K562 (cell line): Measurements from ENCODE around the gene RIC8B. TPM values are rescaled to one million over a fixed set of nuclear protein-coding genes. Genes with fewer than 3 reads are reported as not detected.

Experiments
- ATAC-seq: fragments of 200-7000 bp; cut with Tn5 transposase; 3 replicates; pipeline ENCODE4 v1.9.1; 2020; ENCODE audit warnings: moderate library complexity
- BruUV-seq: library from RNA; stranded (reverse); fragments of 400-500 nt; replicated peaks from 2 replicates; lab custom pipeline; 2021; lab: Mats Ljungman, UMichigan
- CTCF ChIA-PET: fragments of 300-600 bp; formaldehyde crosslinking; extraction: SDS; loops from one replicate; lab custom pipeline; 2021; ENCODE audit warnings: low intra/inter-chr PET ratio; lab: Yijun Ruan, JAX
- POLR2A ChIA-PET: fragments of 300-600, 350-650 bp; sonication (Branson Sonifier 250); formaldehyde crosslinking; extraction: SDS; loops from one replicate; lab custom pipeline; 2021; ENCODE audit warnings: antibody characterized with exemption, inconsistent platforms; lab: Yijun Ruan, JAX
- DNase-seq, 4 experiments: peaks; one replicate each; pipeline versions ENCODE4 v3.0.0 to v3.0.0-alpha.2; 2011 to 2018; ENCODE audit warnings: low spot score in 3 of 4, mixed read lengths in 3 of 4; ENCODE audit errors: extremely low read depth in 1 of 4
- FAIRE-seq: peaks from 2 replicates; lab custom pipeline; 2011; peaks lifted over from hg19 to GRCh38; lab: Jason Lieb, UNC
- H2AFZ ChIP-seq: 2 replicates; pipeline ENCODE4 v1.6.0; 2011; ENCODE audit warnings: low read depth, low read length, control low read depth, inconsistent platforms
- H3K27ac ChIP-seq: fragments of 200-600 bp; 3 replicates; pipeline ENCODE4 v1.8.0; 2011; ENCODE audit warnings: low read depth, mild to moderate bottlenecking, control low read depth, inconsistent platforms, low read length, moderate library complexity, mixed read lengths; ENCODE audit errors: extremely low read depth
- H3K27me3 ChIP-seq, 2 experiments: fragments of 300-600 bp in 1 of 2; 2 replicates in 1 of 2; 3 replicates in 1 of 2; pipeline versions ENCODE4 v1.6.0 to v1.8.0; 2011; ENCODE audit warnings: inconsistent platforms in 2 of 2, low read length in 2 of 2, mild to moderate bottlenecking in 1 of 2, mixed read lengths in 1 of 2, moderate library complexity in 1 of 2; ENCODE audit not compliant: control insufficient read depth in 2 of 2, insufficient read depth in 2 of 2
- H3K36me3 ChIP-seq: fragments of 300-600 bp; 3 replicates; pipeline ENCODE4 v1.8.0; 2011; ENCODE audit warnings: mild to moderate bottlenecking, low read length, inconsistent platforms; ENCODE audit not compliant: control insufficient read depth, insufficient read depth
- H3K4me1 ChIP-seq, 2 experiments: fragments of 200-600 bp in 1 of 2; replicated peaks in 1 of 2; 2 replicates in 1 of 2; 3 replicates in 1 of 2; pipeline versions ENCODE4 v1.5.1 to v1.8.0; 2011; ENCODE audit warnings: inconsistent platforms in 2 of 2, low read length in 2 of 2, mild to moderate bottlenecking in 1 of 2, mixed read lengths in 1 of 2, moderate library complexity in 1 of 2; ENCODE audit not compliant: control insufficient read depth in 2 of 2, insufficient read depth in 2 of 2
- H3K4me2 ChIP-seq: 2 replicates; pipeline ENCODE4 v1.6.1; 2011; ENCODE audit warnings: low read length, control low read depth, inconsistent platforms, mixed read lengths; ENCODE audit not compliant: insufficient read depth
- H3K4me3 ChIP-seq: fragments of 200-600 bp; sonication (generic), shearing (Covaris generic); 2 replicates; pipeline ENCODE4 v1.5.1; 2016; ENCODE audit warnings: control low read depth, inconsistent platforms
- H3K79me2 ChIP-seq: fragments of 200-600 bp; 3 replicates; pipeline ENCODE4 v1.8.0; 2011; ENCODE audit warnings: low read length, inconsistent platforms; ENCODE audit not compliant: control insufficient read depth, insufficient read depth
- H3K9ac ChIP-seq, 2 experiments: 2 replicates each; pipeline versions ENCODE4 v1.6.0 to v1.6.1; 2011; ENCODE audit warnings: low read depth in 2 of 2, low read length in 2 of 2, control low read depth in 1 of 2, inconsistent platforms in 1 of 2, mild to moderate bottlenecking in 1 of 2, mixed read lengths in 1 of 2; ENCODE audit not compliant: insufficient read depth in 1 of 2
- H3K9me1 ChIP-seq: one replicate; pipeline ENCODE4 v1.6.0; 2011; ENCODE audit warnings: inconsistent platforms, mild to moderate bottlenecking, low read length, moderate library complexity; ENCODE audit not compliant: control insufficient read depth, insufficient read depth
- H3K9me3 ChIP-seq: replicated peaks from 2 replicates; pipeline ENCODE4 v1.5.1; 2011; ENCODE audit warnings: low read depth, low read length, inconsistent platforms; ENCODE audit not compliant: control insufficient read depth, insufficient read depth
- H4K20me1 ChIP-seq: replicated peaks from 2 replicates; pipeline ENCODE4 v1.6.1; 2011; ENCODE audit warnings: low read length, inconsistent platforms, mixed read lengths; ENCODE audit not compliant: control insufficient read depth, insufficient read depth
- CC2D1A ChIP-seq: fragments of 450-650 bp; IDR thresholded peaks from 2 replicates; pipeline ENCODE4 v1.6.1; 2017; ENCODE audit warnings: mild to moderate bottlenecking
- DACH1 ChIP-seq: fragments of 450-650 bp; IDR thresholded peaks from 2 replicates; pipeline ENCODE4 v1.6.1; 2018; ENCODE audit not compliant: partially characterized antibody
- ELF4 ChIP-seq: fragments of 450-650 bp; formaldehyde crosslinking; IDR thresholded peaks from 2 replicates; pipeline ENCODE4 v1.4.0; 2022; ENCODE audit warnings: missing genetic modification characterization
- FOXK2 ChIP-seq, 2 experiments: fragments of 450-650 bp; IDR thresholded peaks in 1 of 2; conservative IDR thresholded peaks in 1 of 2; 2 replicates each; pipeline ENCODE4 v1.6.1; 2016; ENCODE audit warnings: low read depth in 2 of 2, mild to moderate bottlenecking in 1 of 2
- NBN ChIP-seq: fragments of 450-650 bp; IDR thresholded peaks from 2 replicates; pipeline ENCODE4 v1.6.1; 2016; ENCODE audit warnings: low read depth, mild to moderate bottlenecking
- NCOA4 ChIP-seq: fragments of 450-650 bp; IDR thresholded peaks from 2 replicates; pipeline ENCODE4 v1.6.1; 2018; ENCODE audit warnings: mild to moderate bottlenecking; ENCODE audit not compliant: partially characterized antibody
- PTRF ChIP-seq: fragments of 450-650 bp; IDR thresholded peaks from 2 replicates; pipeline ENCODE4 v1.6.1; 2016; ENCODE audit warnings: mild to moderate bottlenecking, missing genetic modification characterization, missing compliant biosample characterization
- RBM25 ChIP-seq: fragments of 200-400 bp; formaldehyde crosslinking; IDR thresholded peaks from 2 replicates; pipeline ENCODE4 v1.6.1; 2018; ENCODE audit warnings: low read length, low read depth, moderate library complexity; ENCODE audit not compliant: severe bottlenecking
- STAG1 ChIP-seq: sonication (generic); formaldehyde crosslinking; IDR thresholded peaks from 2 replicates; pipeline ENCODE4 v1.5.0; 2020; ENCODE audit warnings: missing genetic modification reagents, borderline replicate concordance
- ZNF41 ChIP-seq: fragments of 250-450 bp; sonication (Bioruptor Pico); conservative IDR thresholded peaks from 2 replicates; pipeline ENCODE4 v1.4.0; 2020; ENCODE audit warnings: mild to moderate bottlenecking
- WGBS: fragments of 100-300 bp; shearing (Covaris generic); methylation state at CpG from one replicate; pipeline ENCODE4 v1.1.6; 2016; ENCODE audit warnings: low coverage, mixed read lengths; ENCODE audit not compliant: insufficient coverage; ENCODE audit errors: missing lambda C conversion rate; 5-methylcytosine and 5-hydroxymethylcytosine counted together
- in situ Hi-C: fragments of 300-500 bp; cut with MboI; formaldehyde crosslinking; loops from 4 replicates; pipeline ENCODE4 v1.15.0; 2018; ENCODE audit warnings: inconsistent platforms, mixed read lengths
- intact Hi-C: fragments of 100-400 bp; cut with micrococcal nuclease; formaldehyde crosslinking; loops from 2 replicates; pipeline ENCODE4 v1.14.2; 2022
- polyA plus RNA-seq, 8 experiments: library from polyadenylated mRNA; depleted of rRNA in 4 of 8; stranded (reverse) in 5 of 8; unstranded in 3 of 8; fragments of >200 nt; fragmentation: Nextera tagmentation in 2 of 8; fragmentation: Illumina TruSeq in 1 of 8; extraction: Ambion mirVana in 2 of 8; extraction: Trizol in 1 of 8; gene quantifications; 2 replicates each; pipeline versions ENCODE4 v1.2.1 to v1.2.3, GENCODE V29; 2011 to 2014; ENCODE audit warnings: inconsistent platforms in 1 of 8, missing spikeins in 1 of 8
- total RNA-seq, 7 experiments: library from RNA; depleted of rRNA in 6 of 7; stranded (reverse); fragments of >200 nt in 6 of 7; fragmentation: Illumina TruSeq in 2 of 7; extraction: Trizol in 2 of 7; gene quantifications; 2 replicates each; pipeline versions ENCODE4 v1.2.1 to v1.2.3, GENCODE V29; 2011 to 2021; ENCODE audit warnings: low replicate concordance in 1 of 7
- TF ChIP-seq, protein P1 (sequence below), 3 experiments: IDR thresholded peaks in 2 of 3; conservative IDR thresholded peaks in 1 of 3; 2 replicates each; pipeline ENCODE4 v1.5.1; 2011 to 2012; ENCODE audit warnings: low read length in 3 of 3, mild to moderate bottlenecking in 3 of 3, control low read depth in 2 of 3, improper control_type of control experiment in 1 of 3, inconsistent platforms in 1 of 3, low read depth in 1 of 3, mixed read lengths in 1 of 3, moderate library complexity in 1 of 3; ENCODE audit not compliant: insufficient read depth in 2 of 3
- TF ChIP-seq, protein P2 (sequence below): IDR thresholded peaks from 2 replicates; pipeline ENCODE4 v1.6.1; 2016; ENCODE audit warnings: missing genetic modification characterization, missing compliant biosample characterization
- TF ChIP-seq, protein P3 (sequence below): fragments of 250-450 bp; sonication (Bioruptor Pico); IDR thresholded peaks from 2 replicates; pipeline ENCODE4 v1.8.0; 2021; ENCODE audit warnings: mild to moderate bottlenecking, moderate library complexity

The RIC8B gene
- total and polyA plus RNA-seq, 9 of the 15 experiments (the other 6 are each of a cell fraction or from before 2014, with no cell fraction given) = 0.92 to 8.1 (median 4.8) TPM

DNA sequence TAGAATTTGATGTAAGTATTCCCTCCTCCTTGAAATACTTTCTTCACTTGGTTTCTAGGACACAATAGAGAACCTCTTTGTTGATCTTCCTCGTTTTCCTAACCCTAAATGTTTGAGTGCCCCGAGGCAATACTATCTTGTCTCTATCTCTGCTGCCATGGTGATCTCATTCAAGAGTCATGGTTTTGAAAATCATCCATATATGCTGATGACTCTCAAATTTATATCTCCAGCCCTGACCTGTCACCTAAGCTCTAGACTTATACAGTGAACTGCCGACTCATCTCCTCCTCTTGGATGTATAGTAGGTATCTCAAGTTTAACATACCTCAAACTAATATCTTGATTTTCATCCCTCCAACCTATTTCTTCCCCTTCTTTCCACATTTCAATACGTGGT lies 71.4 kb downstream of the RIC8B start (continued):
- TF ChIP-seq, protein P1, sequence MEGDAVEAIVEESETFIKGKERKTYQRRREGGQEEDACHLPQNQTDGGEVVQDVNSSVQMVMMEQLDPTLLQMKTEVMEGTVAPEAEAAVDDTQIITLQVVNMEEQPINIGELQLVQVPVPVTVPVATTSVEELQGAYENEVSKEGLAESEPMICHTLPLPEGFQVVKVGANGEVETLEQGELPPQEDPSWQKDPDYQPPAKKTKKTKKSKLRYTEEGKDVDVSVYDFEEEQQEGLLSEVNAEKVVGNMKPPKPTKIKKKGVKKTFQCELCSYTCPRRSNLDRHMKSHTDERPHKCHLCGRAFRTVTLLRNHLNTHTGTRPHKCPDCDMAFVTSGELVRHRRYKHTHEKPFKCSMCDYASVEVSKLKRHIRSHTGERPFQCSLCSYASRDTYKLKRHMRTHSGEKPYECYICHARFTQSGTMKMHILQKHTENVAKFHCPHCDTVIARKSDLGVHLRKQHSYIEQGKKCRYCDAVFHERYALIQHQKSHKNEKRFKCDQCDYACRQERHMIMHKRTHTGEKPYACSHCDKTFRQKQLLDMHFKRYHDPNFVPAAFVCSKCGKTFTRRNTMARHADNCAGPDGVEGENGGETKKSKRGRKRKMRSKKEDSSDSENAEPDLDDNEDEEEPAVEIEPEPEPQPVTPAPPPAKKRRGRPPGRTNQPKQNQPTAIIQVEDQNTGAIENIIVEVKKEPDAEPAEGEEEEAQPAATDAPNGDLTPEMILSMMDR (IDR thresholded peaks at IDR 0.05 in 2 of 3, conservative IDR thresholded peaks at IDR 0.05 in 1 of 3; ENCODE audit: insufficient read depth in 2 of 3, low read depth in 1 of 3, low read length in 3 of 3) = no peak
- TF ChIP-seq ZNF41 (CRISPR knock-in tag) (no peak), RBM25 (no peak)
- TF ChIP-seq, protein P2, sequence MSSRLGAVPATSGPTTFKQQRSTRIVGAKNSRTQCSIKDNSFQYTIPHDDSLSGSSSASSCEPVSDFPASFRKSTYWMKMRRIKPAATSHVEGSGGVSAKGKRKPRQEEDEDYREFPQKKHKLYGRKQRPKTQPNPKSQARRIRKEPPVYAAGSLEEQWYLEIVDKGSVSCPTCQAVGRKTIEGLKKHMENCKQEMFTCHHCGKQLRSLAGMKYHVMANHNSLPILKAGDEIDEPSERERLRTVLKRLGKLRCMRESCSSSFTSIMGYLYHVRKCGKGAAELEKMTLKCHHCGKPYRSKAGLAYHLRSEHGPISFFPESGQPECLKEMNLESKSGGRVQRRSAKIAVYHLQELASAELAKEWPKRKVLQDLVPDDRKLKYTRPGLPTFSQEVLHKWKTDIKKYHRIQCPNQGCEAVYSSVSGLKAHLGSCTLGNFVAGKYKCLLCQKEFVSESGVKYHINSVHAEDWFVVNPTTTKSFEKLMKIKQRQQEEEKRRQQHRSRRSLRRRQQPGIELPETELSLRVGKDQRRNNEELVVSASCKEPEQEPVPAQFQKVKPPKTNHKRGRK (tag) = no peak
- TF ChIP-seq, protein P3, sequence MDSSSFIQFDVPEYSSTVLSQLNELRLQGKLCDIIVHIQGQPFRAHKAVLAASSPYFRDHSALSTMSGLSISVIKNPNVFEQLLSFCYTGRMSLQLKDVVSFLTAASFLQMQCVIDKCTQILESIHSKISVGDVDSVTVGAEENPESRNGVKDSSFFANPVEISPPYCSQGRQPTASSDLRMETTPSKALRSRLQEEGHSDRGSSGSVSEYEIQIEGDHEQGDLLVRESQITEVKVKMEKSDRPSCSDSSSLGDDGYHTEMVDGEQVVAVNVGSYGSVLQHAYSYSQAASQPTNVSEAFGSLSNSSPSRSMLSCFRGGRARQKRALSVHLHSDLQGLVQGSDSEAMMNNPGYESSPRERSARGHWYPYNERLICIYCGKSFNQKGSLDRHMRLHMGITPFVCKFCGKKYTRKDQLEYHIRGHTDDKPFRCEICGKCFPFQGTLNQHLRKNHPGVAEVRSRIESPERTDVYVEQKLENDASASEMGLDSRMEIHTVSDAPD (CRISPR knock-in tag) = no peak

DNA sequence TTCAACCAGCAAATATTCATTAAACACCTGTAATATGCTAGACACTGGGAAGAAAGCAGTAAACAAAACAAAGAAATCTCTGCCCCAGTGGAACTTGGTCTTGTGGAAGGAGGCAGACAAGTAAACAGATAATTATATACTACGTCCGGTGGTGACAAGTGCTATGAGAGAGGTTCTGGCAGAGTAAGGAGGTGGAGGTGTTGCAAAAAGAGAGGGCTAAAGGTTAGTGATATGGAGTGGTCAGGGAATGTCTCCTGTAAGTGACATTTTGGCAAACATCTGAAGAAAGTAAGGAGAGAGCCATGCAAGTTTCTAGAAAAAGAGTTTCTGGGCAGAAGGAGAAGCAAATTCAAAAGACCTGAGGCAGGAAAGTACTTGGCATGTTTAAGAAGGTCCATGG lies 73.4 kb downstream of the RIC8B start:
- WGBS = 61% methylated on average over 2 of the region's 2 CpGs
- intact Hi-C loops (loop anchor here (10.0 kb wide), 2 partner anchors 243 to 493 kb away; partner anchors contain the start of gene POLR3B), in situ Hi-C loops (no loop called here)
- H3K4me2 ChIP-seq = no peak overlapping the region
- BruUV-seq = no TSS peak
- DNase-seq (no peak), FAIRE-seq (no peak), ATAC-seq (no peak)
- ChIA-PET POLR2A (no interaction called here), CTCF (no interaction called here)
- H2AFZ ChIP-seq = no peak overlapping the region
- no peaks in the 10 kb centered on the region for H3K9me3 ChIP-seq
- no peaks in the 10 kb centered on the region for H3K79me2 ChIP-seq
- no peak overlapping the region for H3K4me3 ChIP-seq
- H3K9ac ChIP-seq = no peak overlapping the region
- no peaks in the 10 kb centered on the region for H3K27me3 ChIP-seq
- no peaks in the 10 kb centered on the region for H4K20me1 ChIP-seq
- H3K4me1 ChIP-seq = no peaks in the 10 kb centered on the region; a peak in 1 of 5 replicates
- H3K9me1 ChIP-seq = no peaks in the 10 kb centered on the region
- H3K27ac ChIP-seq = no peak overlapping the region
- peaks cover 19% of the 10 kb centered on the region; the same call in 2 of the 3 replicates for H3K36me3 ChIP-seq
- TF ChIP-seq FOXK2 (conservative IDR thresholded peaks at IDR 0.05 in 1 of 2, IDR thresholded peaks at IDR 0.05 in 1 of 2; ENCODE audit: low read depth in 2 of 2) (no peak), DACH1 (no peak), PTRF (tag) (no peak), NBN (no peak), NCOA4 (no peak), STAG1 (CRISPR knock-in tag) (no peak), ELF4 (CRISPR knock-in tag) (no peak), CC2D1A (no peak)
